HL-60 (cell line): ENCODE data around the gene ASCL4.

ENCODE experiments used
- POLR2AphosphoS5 ChIP-seq: IDR thresholded peaks from 2 replicates; pipeline ENCODE4 v1.6.1; 2012; ENCODE audit warnings: low read depth
- TF ChIP-seq, protein P1 (sequence below): IDR thresholded peaks from one replicate; pipeline ENCODE4 v1.5.1; 2011; ENCODE audit warnings: low read length, control low read depth, inconsistent platforms; ENCODE audit not compliant: insufficient read depth
- TF ChIP-seq, protein P2 (sequence below): IDR thresholded peaks from 2 replicates; pipeline ENCODE4 v1.6.1; 2012; ENCODE audit warnings: low read depth; ENCODE audit not compliant: insufficient replicate concordance

- TF ChIP-seq POLR2AphosphoS5, result no peak
- TF ChIP-seq, protein P1, sequence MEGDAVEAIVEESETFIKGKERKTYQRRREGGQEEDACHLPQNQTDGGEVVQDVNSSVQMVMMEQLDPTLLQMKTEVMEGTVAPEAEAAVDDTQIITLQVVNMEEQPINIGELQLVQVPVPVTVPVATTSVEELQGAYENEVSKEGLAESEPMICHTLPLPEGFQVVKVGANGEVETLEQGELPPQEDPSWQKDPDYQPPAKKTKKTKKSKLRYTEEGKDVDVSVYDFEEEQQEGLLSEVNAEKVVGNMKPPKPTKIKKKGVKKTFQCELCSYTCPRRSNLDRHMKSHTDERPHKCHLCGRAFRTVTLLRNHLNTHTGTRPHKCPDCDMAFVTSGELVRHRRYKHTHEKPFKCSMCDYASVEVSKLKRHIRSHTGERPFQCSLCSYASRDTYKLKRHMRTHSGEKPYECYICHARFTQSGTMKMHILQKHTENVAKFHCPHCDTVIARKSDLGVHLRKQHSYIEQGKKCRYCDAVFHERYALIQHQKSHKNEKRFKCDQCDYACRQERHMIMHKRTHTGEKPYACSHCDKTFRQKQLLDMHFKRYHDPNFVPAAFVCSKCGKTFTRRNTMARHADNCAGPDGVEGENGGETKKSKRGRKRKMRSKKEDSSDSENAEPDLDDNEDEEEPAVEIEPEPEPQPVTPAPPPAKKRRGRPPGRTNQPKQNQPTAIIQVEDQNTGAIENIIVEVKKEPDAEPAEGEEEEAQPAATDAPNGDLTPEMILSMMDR, result no peak
- TF ChIP-seq, protein P2, sequence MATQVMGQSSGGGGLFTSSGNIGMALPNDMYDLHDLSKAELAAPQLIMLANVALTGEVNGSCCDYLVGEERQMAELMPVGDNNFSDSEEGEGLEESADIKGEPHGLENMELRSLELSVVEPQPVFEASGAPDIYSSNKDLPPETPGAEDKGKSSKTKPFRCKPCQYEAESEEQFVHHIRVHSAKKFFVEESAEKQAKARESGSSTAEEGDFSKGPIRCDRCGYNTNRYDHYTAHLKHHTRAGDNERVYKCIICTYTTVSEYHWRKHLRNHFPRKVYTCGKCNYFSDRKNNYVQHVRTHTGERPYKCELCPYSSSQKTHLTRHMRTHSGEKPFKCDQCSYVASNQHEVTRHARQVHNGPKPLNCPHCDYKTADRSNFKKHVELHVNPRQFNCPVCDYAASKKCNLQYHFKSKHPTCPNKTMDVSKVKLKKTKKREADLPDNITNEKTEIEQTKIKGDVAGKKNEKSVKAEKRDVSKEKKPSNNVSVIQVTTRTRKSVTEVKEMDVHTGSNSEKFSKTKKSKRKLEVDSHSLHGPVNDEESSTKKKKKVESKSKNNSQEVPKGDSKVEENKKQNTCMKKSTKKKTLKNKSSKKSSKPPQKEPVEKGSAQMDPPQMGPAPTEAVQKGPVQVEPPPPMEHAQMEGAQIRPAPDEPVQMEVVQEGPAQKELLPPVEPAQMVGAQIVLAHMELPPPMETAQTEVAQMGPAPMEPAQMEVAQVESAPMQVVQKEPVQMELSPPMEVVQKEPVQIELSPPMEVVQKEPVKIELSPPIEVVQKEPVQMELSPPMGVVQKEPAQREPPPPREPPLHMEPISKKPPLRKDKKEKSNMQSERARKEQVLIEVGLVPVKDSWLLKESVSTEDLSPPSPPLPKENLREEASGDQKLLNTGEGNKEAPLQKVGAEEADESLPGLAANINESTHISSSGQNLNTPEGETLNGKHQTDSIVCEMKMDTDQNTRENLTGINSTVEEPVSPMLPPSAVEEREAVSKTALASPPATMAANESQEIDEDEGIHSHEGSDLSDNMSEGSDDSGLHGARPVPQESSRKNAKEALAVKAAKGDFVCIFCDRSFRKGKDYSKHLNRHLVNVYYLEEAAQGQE, result no peak
Measured at GRCh38 chr12:107734139-107734538, 40.4 kb upstream of the ASCL4 start.
